Testis (tissue), 3 donors: ENCODE measurements around the gene CDH4. TPM values are rescaled to one million over a fixed set of nuclear protein-coding genes. Genes with fewer than 3 reads are reported as not detected.

Source experiments
- DNase-seq: peaks from one replicate; pipeline ENCODE4 v3.0.0-alpha.2; 2019
- H3K27ac ChIP-seq, 2 donors: fragments of 200-600 bp; sonication (generic); one replicate each; pipeline ENCODE4 v1.5.1; 2019
- H3K27me3 ChIP-seq: fragments of 200-600 bp; sonication (generic); one replicate; pipeline ENCODE4 v1.5.1; 2019
- H3K36me3 ChIP-seq: fragments of 200-600 bp; sonication (generic); one replicate; pipeline ENCODE4 v1.5.1; 2017; ENCODE audit warnings: low read depth; ENCODE audit errors: missing control alignments
- H3K4me1 ChIP-seq: fragments of 200-600 bp; sonication (generic); one replicate; pipeline ENCODE4 v1.5.1; 2019
- H3K4me3 ChIP-seq, 2 donors: fragments of 200-600 bp; sonication (generic); one replicate each; pipeline ENCODE4 v1.5.1; 2017 to 2019
- H3K9me3 ChIP-seq: fragments of 200-600 bp; sonication (generic); one replicate; pipeline ENCODE4 v1.5.1; 2017
- CTCF ChIP-seq, 3 experiments: fragments of 450-650 bp in 2 of 3; fragments of 200-600 bp in 1 of 3; sonication (generic) in 1 of 3; IDR thresholded peaks; one replicate each; pipeline ENCODE4 v1.5.1; 2016 to 2019; ENCODE audit warnings: antibody characterized with exemption in 3 of 3, mild to moderate bottlenecking in 2 of 3, moderate library complexity in 1 of 3
- POLR2A ChIP-seq: fragments of 450-650 bp; IDR thresholded peaks from one replicate; pipeline ENCODE4 v1.6.1; 2017; ENCODE audit warnings: antibody characterized with exemption, mild to moderate bottlenecking, moderate library complexity
- WGBS, 2 donors: methylation state at CpG; one replicate each; pipeline ENCODE4 v1.1.5; 2018; 5-methylcytosine and 5-hydroxymethylcytosine counted together
- intact Hi-C: fragments of 100-400 bp; cut with DNase I; formaldehyde crosslinking; loops from one replicate; pipeline ENCODE4 v1.15.1; 2023; ENCODE audit warnings: low total_unique reads
- polyA plus RNA-seq: library from polyadenylated mRNA; stranded (reverse); fragments of 350-450 nt; fragmentation: Illumina TruSeq; extraction: RNeasy Lipid Tissue Mini Kit (QIAGEN cat#74804); gene quantifications from one replicate; pipeline ENCODE4 v1.2.3, GENCODE V29; 2014; ENCODE audit warnings: low read depth, low replicate concordance; ENCODE audit not compliant: insufficient read depth
- total RNA-seq, 2 donors: library from RNA; depleted of rRNA; stranded (reverse); fragments of >200 nt; gene quantifications; one replicate each; pipeline ENCODE4 v1.2.3, GENCODE V29; 2016

CDH4 gene
- total and polyA plus RNA-seq, 3 donors from 2014 or later = 1.4 to 3.3 (median 1.9) TPM

- TF ChIP-seq CTCF (IDR thresholded peaks at IDR 0.05) (no peak), POLR2A (no peak)
- H3K9me3 ChIP-seq = no peaks in the 10 kb centered on the region
- H3K27me3 ChIP-seq = no peaks in the 10 kb centered on the region
- 55 to 56% methylated on average over 10 of the region's 10 CpGs for WGBS, 2 donors
- H3K27ac ChIP-seq = no peak overlapping the region
- no peak overlapping the region for H3K4me3 ChIP-seq
- intact Hi-C loops = no loop called here
- no peak for DNase-seq
- no peaks in the 10 kb centered on the region for H3K36me3 ChIP-seq
- no peaks in the 10 kb centered on the region for H3K4me1 ChIP-seq
Measured at GRCh38 chr20:61316346-61316745, 64.3 kb downstream of the CDH4 start.

- Histone ChIP-seq H3K4me1 (no peaks in the 10 kb centered on the region), H3K36me3 (no peaks in the 10 kb centered on the region), H3K9me3 (no peaks in the 10 kb centered on the region), H3K27me3 (no peaks in the 10 kb centered on the region), H3K4me3 (no peak overlapping the region), H3K27ac (no peak overlapping the region)
- no peak for TF ChIP-seq POLR2A
- TF ChIP-seq CTCF (IDR thresholded peaks at IDR 0.05) = no peak
- intact Hi-C loops = no loop called here
- no peak for DNase-seq
- 55 to 64% methylated on average over 12 of the region's 12 CpGs for WGBS, 2 donors
Measured at GRCh38 chr20:61317966-61318530, 66.0 kb downstream of the CDH4 start.

GRCh38 chr20:61320691-61321425 lies 68.8 kb downstream of the CDH4 start:
- no peak for DNase-seq
- H3K36me3 ChIP-seq = no peaks in the 10 kb centered on the region
- no peaks in the 10 kb centered on the region for H3K27me3 ChIP-seq
- no peak overlapping the region for H3K27ac ChIP-seq
- no peaks in the 10 kb centered on the region for H3K4me1 ChIP-seq
- WGBS, 2 donors = 72 to 78% methylated on average over 17 to 21 of the region's 21 CpGs
- H3K4me3 ChIP-seq = no peak overlapping the region
- intact Hi-C loops = no loop called here
- no peaks in the 10 kb centered on the region for H3K9me3 ChIP-seq
- TF ChIP-seq POLR2A (no peak), CTCF (IDR thresholded peaks at IDR 0.05) (no peak)

- H3K9me3 ChIP-seq = no peaks in the 10 kb centered on the region
- H3K4me3 ChIP-seq = no peak overlapping the region
- TF ChIP-seq POLR2A (no peak), CTCF (IDR thresholded peaks at IDR 0.05) (no peak)
- intact Hi-C loops = no loop called here
- no peak for DNase-seq
- no peaks in the 10 kb centered on the region for H3K4me1 ChIP-seq
- H3K27me3 ChIP-seq = no peaks in the 10 kb centered on the region
- H3K36me3 ChIP-seq = no peaks in the 10 kb centered on the region
- 92 to 94% methylated on average over 13 of the region's 13 CpGs for WGBS, 2 donors
- no peak overlapping the region for H3K27ac ChIP-seq
Measured at GRCh38 chr20:61321481-61321880, 69.4 kb downstream of the CDH4 start.
